Activated CD4-positive, alpha-beta T cell treated with anti-CD3 and anti-CD28 coated beads, Interleukin-10, Interleukin-2, amounts not matched to agents 100 ng/mL and 50 ng/mL, durations not matched to agents 16 hours and 8 hours (primary cell): ENCODE measurements around the gene LMLN.
"Not testable (repeated sequence)": the region's sequence is repeated elsewhere in the genome, so short reads cannot be mapped to it uniquely, and the experiment has no call there.

Experiments
- DNase-seq: peaks from one replicate; pipeline ENCODE4 v3.0.0-alpha.2; 2020

LMLN gene

GRCh38 chr3:197958346-197958745, 1.7 kb upstream of the LMLN start:
- no peak for DNase-seq

DNA sequence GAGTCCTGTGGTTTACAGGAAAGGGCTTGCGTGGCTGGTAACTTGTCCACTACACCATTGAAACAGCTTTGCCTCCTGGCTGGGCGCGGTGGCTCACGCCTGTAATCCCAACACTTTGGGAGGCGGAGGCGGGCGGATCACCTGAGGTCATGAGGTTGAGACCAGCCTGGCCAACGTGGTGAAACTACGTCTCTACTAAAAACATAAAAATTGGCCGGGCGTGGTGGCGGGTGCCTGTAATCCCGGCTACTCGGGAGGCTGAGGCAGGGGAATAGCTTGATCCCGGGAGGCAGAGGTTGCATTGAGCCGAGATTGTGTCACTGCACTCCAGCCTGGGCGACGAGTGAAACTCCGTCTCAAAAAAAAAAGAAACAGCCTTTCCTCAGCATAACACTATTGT, 1.2 kb upstream of the LMLN start:
- DNase-seq: not testable (repeated sequence)

GRCh38 chr3:197959500-197959890, 522 bp upstream of the LMLN start:
- DNase-seq: no peak

DNA sequence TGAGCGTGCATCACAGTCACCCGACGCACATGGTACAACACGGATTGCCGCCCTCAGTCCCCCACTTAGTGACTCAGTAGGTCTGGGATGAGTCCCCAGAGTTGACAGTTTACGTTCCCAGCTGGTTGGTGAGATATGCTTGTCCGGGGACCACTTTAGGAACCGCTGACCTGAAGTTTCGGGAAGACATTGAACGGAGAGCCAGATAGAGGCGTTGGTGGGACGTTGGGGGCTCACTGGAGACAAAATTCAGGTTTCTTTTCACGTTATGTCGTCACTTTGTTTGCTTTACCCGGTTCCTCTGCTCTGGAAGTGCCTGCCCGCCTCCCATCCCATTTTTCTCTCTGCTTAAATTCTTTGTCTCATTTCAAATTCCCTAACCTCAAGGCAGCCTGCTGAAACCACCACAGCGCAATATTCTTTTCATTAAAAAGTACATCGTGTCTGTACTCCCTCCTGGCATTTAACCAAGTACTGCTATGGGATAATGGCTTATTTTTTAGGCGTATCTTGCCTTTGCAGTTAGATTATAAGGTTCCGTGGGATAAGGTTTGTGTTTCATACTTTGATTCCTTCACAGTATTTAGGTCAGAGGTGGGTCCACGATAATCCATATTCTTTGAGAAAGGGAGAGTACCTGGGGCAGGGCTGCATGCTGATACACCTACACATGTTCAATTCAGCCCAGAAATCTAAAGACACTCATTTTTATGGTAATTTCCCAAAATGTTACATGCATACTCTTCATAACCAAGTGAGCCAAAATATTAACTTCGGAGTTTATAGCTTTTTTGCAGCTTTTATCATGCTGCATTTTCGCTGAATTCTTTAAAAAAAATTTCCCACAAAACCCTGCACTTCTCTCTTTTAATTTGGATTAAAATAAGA, 921 bp downstream of the LMLN start:
- DNase-seq: peak; percentile 62

DNA sequence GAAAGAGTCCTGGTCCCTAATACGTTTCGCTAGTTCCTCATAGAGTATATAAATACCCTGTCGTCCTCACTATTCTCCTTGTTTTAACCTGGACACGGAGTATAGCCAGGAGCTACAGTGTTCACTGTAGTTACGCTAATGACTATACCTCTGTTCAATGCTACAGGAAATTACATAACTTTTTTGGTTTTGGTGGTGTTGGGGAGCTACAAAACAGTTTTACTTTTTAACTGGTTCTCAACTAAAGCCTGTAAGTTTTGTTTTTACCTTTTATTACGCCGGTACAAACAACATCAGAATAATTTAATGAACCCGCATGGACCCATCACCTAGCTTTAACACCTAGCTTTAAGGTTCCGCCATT, 1.5 kb downstream of the LMLN start:
- DNase-seq: peak; percentile 42

DNA sequence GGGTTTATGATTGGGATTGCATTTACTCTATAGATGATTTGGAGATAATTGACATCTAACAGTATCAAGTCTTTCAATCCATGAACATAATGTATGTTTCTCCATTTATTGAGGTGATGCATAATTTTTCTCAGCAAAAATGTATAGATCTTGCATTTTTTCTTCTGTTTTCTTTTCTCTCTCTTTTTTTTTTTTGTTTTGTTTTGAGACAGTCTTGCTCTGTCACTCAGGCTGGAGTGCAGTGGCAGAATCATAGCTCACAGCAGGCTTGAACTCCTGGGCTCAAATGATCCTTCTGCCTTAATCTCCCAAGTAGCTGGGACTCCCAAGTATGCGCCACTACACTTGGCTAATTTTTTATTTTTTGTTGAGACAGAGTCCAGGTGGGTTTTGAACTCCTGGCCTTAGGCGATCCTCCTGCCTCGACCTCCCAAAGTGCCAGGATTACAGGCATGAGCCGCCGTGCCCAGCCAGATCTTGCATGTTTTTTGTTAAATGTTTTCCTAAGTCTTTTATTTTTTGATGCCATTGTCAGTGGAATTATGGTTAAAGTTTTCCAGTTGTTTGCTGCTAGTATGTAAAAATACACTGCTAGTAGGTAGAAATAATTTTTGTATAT, 3.1 kb downstream of the LMLN start:
- DNase-seq: no peak

- not testable (repeated sequence) for DNase-seq
Observed at GRCh38 chr3:197967337-197967989, 7.4 kb downstream of the LMLN start.

- no peak for DNase-seq
Observed at GRCh38 chr3:197970588-197970987, 10.6 kb downstream of the LMLN start.

GRCh38 chr3:197974016-197974415, 14.0 kb downstream of the LMLN start:
- DNase-seq: no peak

DNA sequence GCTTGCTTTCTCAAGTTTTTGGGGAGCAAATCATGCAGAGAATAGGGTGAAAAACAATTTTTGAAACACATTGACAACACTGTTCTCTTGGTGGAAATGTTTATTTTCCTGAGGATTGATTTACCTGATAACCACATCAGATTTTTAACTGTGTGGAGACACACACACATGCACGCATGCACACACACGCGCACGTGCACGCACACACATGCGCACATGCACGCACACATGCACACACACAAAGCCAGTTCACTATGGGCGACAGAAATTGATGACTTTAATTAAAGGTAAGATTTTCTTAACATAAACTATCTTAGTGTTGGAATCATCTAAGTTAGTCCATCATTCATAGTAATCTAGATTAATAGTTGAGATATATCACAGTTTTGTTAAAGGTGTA, 15.3 kb downstream of the LMLN start:
- DNase-seq: no peak

GRCh38 chr3:197983076-197983475, 23.1 kb downstream of the LMLN start:
- DNase-seq: no peak

DNA sequence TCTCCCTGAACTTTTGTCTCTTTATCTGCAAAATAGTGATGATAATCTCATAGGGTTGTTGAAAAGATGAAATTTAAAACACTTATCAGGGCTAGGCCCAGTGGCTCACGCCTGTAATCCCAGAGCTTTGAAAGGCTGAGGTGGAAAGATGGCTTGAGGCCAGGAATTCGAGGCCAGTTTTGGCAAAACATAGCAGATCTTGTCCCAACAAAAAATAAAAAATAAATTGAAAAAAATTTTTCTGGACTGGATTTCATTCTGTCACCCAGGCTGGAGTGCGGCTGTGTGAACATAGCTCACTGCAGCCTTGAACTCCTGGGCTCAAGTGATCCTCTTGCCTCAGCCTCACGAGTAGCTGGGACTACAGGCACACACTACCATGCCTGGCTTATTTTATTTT, 29.6 kb downstream of the LMLN start:
- no peak for DNase-seq

DNA sequence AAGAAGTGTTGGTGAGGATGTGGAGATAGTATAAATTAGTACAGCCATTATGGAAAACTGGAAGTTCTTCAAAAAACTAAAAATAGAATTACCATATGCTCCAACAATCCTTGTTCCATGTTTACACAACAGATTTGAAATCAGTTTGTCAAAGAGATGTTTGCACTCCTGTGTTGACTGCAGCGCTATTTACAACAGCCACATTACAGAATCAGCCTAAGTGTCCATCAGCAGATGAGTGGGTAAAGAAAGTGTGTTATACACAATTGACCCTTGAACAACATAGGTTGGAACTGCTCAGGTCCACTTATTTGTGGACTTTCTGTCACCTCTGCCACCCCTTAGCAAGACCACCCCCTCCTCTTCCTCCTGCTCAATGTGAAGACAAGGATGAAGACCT, 34.7 kb downstream of the LMLN start:
- no peak for DNase-seq

GRCh38 chr3:197996855-197997254, 36.8 kb downstream of the LMLN start:
- no peak for DNase-seq

- DNase-seq: no peak
Observed at GRCh38 chr3:197997936-197998335, 37.9 kb downstream of the LMLN start.

DNA sequence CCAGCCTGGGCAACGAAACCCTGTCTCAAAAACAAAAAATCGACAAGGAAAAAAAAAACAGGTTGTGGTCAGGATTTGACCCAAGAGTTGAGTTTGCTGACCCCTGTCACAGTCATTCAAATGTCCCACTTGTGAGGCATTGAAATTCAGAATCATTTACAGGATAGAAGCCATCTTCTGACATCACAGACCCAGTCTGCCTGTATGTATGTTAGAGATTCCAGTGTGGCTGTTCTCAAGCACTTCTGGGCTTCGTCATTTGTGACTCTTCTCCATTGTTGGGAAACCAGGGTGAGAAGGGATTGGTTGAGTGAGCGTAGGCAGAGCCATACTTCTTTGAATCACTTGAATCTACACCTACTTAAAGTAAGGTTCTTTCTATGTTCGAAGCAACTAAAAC, 57.1 kb downstream of the LMLN start:
- DNase-seq: no peak

- no peak for DNase-seq
Observed at GRCh38 chr3:198018416-198018815, 58.4 kb downstream of the LMLN start.

DNA sequence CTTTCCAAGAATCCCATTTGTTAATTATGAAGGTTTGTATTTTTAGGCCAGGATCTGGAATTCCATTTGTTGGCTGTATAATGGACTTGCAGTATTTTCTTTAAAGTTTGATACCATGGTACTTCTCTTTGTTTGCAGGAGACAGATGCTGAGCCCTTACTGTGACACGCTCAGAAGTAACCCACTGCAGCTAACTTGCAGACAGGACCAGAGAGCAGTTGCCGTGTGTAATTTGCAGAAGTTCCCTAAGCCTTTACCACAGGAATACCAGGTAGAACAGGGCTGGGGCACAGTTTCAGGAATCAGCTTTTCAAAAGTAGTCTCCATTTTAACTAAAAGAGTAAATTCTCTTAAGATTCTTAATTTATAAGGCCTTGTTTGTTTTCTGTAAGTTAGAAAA, 59.1 kb downstream of the LMLN start:
- no peak for DNase-seq

- DNase-seq: no peak
Observed at GRCh38 chr3:198021320-198021719, 61.3 kb downstream of the LMLN start.

DNA sequence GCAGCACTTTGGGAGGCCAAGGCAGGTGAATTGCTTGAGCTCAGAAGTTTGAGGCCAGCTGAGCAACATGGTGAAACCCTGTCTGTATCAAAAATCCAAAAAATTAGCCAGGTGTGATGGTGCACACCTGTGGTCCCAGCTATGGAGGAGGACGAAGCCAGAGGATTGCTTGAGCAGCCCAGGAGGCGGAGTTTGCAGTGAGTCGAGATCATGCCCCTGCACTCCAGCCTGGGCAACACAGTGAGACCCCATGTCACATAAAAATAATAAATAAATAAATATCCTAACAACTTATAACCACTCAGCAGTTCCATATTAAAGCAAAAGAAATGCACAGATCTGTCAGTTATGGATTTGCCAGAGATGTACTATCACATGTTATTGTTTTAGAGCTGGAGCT, 62.6 kb downstream of the LMLN start:
- no peak for DNase-seq

DNA sequence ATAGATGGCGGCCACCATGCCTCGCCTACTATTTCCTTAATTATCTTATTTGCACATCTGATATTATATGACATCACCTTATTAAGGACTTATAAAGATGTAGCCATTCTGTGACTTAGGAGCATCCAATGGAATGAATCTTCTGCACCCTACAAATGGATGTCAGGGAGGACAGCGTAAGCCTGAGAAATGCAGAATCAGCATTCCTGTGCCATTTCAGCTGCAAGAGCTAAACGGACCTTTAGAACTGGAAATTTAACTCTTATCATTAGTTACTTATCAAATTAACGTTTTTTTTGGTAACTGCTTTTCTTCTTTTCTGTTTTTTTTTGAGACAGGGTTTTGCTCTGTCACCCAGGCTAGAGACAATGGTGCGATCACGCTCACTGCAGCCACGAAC, 65.6 kb downstream of the LMLN start:
- DNase-seq: no peak

DNA sequence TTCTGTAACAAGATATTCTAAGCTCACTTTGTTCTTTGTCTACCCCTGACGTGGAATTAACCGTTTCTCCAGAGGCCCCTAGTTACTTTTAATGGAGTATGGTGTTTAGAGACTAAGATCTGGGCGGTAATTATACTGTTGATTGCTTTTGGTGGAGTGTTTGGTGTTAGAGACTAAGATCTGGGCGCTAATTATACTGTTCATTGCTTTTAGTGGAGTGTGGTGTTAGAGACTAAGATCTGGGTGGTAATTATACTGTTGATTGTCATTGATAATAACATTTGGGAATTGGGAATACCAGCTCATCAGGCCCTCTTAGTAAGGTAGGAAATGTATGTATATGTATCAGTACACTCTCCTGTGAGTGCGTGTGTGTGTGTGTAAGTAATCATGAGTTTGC, 66.6 kb downstream of the LMLN start:
- DNase-seq: no peak

- DNase-seq: no peak
Observed at GRCh38 chr3:198027045-198027798, 67.2 kb downstream of the LMLN start.
